Osteocyte (in vitro differentiated cells): ENCODE data around the gene TMEM150B. TPM values are rescaled to one million over a fixed set of nuclear protein-coding genes. Genes with fewer than 3 reads are reported as not detected.

Experiments used
- DNase-seq: peaks from one replicate; pipeline ENCODE4 v3.0.0; 2021; ENCODE audit warnings: mixed read lengths; ENCODE audit not compliant: unreplicated experiment; ENCODE audit errors: extremely low spot score
- H3K27ac Mint-ChIP-seq: one replicate; pipeline ENCODE4 v1.8.0; 2021; ENCODE audit warnings: mild to moderate bottlenecking, mixed read lengths; ENCODE audit not compliant: unreplicated experiment
- H3K27me3 Mint-ChIP-seq: one replicate; pipeline ENCODE4 v1.8.0; 2021; ENCODE audit warnings: mixed read lengths; ENCODE audit not compliant: unreplicated experiment
- H3K36me3 Mint-ChIP-seq: one replicate; pipeline ENCODE4 v1.8.0; 2021; ENCODE audit warnings: mixed read lengths; ENCODE audit not compliant: unreplicated experiment
- H3K4me1 Mint-ChIP-seq: one replicate; pipeline ENCODE4 v1.8.0; 2021; ENCODE audit warnings: mixed read lengths; ENCODE audit not compliant: unreplicated experiment
- H3K4me3 Mint-ChIP-seq: one replicate; pipeline ENCODE4 v1.8.0; 2021; ENCODE audit warnings: mild to moderate bottlenecking, moderate library complexity, mixed read lengths; ENCODE audit not compliant: unreplicated experiment
- H3K9me3 Mint-ChIP-seq: one replicate; pipeline ENCODE4 v1.8.0; 2021; ENCODE audit warnings: mixed read lengths; ENCODE audit not compliant: unreplicated experiment
- total RNA-seq: library from RNA; stranded (reverse); gene quantifications from 2 replicates; pipeline ENCODE4 v1.2.1, GENCODE V29; 2021
- TF ChIP-seq, protein P1 (sequence below): fragments of 200-600 bp; sonication (generic); IDR thresholded peaks from 2 replicates; pipeline ENCODE4 v1.5.0; 2021; ENCODE audit warnings: antibody characterized with exemption, mild to moderate bottlenecking, moderate library complexity

Gene TMEM150B
- total RNA-seq, 1 donor from 2014 or later = not detected

DNA sequence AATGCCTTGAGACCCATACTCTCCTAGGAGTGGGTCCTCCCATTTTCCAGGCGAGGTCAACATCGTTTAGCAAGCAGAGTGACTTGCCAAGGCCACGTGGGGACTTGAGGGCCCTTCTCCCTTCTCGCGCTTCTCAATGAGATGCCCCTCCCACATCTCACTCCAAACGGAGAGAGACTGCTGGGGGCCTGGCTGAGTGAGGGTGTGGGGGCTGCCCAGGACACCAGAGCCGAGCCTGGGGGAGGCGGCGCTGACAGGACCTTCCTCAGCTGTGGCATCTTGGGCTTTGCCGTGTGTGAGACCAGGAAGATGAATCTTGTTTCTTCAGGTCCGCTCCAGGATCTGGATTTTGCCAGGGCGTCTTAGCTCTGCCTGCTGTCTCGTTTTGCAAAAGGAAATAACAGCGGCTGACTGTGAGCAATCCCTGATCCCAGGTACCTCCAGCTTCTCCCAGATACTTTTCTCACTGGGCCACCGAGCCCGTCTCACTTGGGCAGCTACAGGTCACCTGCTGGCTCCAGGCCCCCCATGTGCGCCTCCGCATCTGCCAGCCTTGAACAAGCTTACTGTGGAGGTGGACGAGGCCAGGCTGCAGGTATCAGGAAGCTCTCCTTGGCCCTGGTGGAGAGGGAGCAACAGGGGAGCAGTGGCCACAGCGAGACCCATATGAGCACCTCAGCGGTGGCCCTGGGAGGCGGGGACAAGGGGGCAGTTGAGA is 23.3 kb upstream of the TMEM150B start:
- no peak for DNase-seq
- H3K9me3 Mint-ChIP-seq = no peaks in the 10 kb centered on the region
- H3K27ac Mint-ChIP-seq = no peak overlapping the region
- H3K27me3 Mint-ChIP-seq = peaks cover 18% of the 10 kb centered on the region
- TF ChIP-seq, protein P1, sequence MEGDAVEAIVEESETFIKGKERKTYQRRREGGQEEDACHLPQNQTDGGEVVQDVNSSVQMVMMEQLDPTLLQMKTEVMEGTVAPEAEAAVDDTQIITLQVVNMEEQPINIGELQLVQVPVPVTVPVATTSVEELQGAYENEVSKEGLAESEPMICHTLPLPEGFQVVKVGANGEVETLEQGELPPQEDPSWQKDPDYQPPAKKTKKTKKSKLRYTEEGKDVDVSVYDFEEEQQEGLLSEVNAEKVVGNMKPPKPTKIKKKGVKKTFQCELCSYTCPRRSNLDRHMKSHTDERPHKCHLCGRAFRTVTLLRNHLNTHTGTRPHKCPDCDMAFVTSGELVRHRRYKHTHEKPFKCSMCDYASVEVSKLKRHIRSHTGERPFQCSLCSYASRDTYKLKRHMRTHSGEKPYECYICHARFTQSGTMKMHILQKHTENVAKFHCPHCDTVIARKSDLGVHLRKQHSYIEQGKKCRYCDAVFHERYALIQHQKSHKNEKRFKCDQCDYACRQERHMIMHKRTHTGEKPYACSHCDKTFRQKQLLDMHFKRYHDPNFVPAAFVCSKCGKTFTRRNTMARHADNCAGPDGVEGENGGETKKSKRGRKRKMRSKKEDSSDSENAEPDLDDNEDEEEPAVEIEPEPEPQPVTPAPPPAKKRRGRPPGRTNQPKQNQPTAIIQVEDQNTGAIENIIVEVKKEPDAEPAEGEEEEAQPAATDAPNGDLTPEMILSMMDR = no peak
- peaks cover 37% of the 10 kb centered on the region for H3K4me1 Mint-ChIP-seq
- peaks cover 4% of the 10 kb centered on the region for H3K36me3 Mint-ChIP-seq
- H3K4me3 Mint-ChIP-seq = no peak overlapping the region

DNA sequence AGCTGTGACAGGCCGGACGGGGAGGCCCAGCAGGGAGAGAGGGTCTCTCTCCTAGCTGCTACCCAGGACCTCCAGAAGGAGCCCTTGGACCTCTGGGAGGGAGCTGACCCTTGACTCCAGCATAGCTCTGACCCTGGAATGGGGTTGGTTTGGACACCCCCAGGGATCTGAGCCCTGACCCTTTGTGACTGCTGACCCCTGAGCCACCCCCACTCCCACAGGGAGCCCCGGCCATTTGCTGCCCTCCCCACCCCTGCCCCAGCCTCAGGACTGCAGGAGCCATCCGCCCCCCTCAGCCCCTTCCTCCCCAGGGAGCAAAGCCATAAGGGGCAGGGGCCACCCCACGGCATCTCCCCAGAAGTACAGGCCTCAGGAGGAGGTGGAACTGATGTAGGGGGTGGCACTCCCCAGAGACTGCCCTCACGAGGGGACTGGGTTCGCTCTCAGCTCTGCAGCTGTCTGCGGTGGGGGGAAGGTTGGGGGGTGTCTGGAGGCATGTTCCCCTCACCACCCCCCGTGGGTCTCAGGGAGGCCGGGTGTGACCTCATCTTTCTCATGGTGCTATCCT is 22.4 kb upstream of the TMEM150B start:
- Mint-ChIP-seq H3K27me3 (peaks cover 9% of the 10 kb centered on the region), H3K9me3 (no peaks in the 10 kb centered on the region), H3K27ac (no peak overlapping the region), H3K4me1 (peaks cover 28% of the 10 kb centered on the region), H3K36me3 (peaks cover 8% of the 10 kb centered on the region), H3K4me3 (no peak overlapping the region)
- no peak for DNase-seq
- TF ChIP-seq, protein P1 = no peak

DNA sequence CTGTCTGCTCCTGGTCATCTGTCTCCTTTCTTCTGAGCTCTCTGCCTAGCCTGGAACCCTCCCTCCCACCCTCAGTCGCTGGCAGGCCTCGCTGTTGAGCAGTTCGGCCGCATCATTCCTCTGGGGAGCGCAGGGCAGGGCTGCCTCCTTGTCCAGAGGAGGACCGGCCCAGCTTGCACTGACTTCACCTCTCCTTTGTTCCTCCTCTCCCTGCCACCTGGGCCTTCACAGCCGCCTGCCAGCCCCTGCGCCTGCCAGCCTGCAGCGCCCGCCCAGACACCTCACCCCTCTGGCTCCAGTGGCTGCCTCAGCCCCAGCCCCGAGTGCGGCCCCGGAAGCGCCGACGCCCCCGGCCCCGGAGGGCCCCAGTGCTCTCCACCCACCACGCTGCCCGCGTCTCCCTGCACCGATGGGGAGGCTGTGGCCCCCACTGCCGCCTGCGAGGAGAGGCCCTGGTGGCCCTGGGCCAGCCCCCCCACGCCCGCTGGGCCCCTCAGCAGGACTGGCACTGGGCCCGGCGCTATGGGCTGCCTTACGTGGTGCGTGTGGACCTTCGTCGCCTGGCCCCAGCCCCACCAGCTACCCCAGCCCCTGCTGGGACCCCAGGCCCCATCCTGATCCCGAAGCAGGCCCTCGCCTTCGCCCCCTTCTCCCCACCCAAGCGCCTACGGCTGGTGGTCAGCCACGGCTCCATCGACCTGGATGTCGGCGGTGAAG is 21.7 kb upstream of the TMEM150B start:
- Mint-ChIP-seq H3K27ac (no peak overlapping the region), H3K4me3 (no peak overlapping the region)

DNA sequence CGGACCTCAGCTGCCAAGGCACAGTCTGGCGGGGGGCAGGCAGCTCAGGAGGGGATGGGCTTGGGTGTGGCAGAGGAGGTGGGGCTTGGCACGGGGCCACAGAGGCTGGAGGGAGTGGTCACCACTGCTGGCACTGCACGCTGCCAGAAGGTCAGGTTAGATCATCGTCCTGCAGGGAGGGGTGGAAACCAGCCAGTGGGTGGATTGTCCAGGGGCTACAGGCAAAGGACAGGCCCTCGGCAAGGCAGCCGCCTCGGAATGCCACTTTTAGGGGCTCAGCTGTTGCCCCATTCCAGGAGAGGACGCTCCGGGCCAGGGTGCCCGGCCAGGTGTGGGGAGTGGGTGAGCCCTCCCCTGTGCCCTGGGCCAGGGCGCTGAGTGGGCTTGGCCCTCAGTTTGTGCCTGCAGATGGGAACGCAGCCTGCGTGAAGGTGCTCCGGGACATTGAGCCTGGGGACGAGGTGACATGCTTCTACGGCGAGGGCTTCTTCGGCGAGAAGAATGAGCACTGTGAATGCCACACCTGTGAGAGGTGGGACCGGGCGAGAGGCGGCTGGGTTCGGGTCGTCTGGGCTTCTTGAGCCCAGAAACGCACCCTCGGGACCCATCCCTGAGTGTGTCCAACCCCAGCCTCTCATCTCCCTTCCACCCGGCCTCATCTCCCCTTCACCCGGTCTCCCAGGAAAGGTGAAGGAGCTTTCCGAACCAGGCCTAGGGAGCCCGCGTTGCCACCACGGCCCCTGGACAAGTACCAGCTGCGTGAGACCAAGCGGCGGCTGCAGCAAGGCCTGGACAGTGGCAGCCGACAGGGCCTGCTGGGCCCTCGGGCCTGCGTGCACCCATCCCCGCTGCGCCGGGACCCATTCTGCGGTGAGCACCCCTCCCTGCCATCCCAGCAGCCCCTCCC is 20.9 kb upstream of the TMEM150B start:
- TF ChIP-seq, protein P1 = no peak
- peak overlapping the region; percentile 41 for H3K27ac Mint-ChIP-seq
- peaks cover 31% of the 10 kb centered on the region for H3K4me1 Mint-ChIP-seq
- no peak overlapping the region for H3K4me3 Mint-ChIP-seq
- peaks cover under 1% of the 10 kb centered on the region for H3K27me3 Mint-ChIP-seq
- peaks cover 8% of the 10 kb centered on the region for H3K36me3 Mint-ChIP-seq
- H3K9me3 Mint-ChIP-seq = no peaks in the 10 kb centered on the region
- no peak for DNase-seq

More for the DNA sequence above, 21.7 kb upstream of the TMEM150B start:
- TF ChIP-seq, protein P1 = no peak
- no peaks in the 10 kb centered on the region for H3K9me3 Mint-ChIP-seq
- H3K36me3 Mint-ChIP-seq = peaks cover 8% of the 10 kb centered on the region
- H3K27me3 Mint-ChIP-seq = peaks cover 7% of the 10 kb centered on the region
- no peak for DNase-seq
- peaks cover 27% of the 10 kb centered on the region for H3K4me1 Mint-ChIP-seq
